ENCODE measurements around the gene SARDH.
"Not testable (repeated sequence)": the region's sequence is repeated elsewhere in the genome, so short reads cannot be mapped to it uniquely, and the experiment has no call there.

The SARDH gene

GRCh38 chr9:133775951-133776905 lies 38.1 kb upstream of the SARDH start:
- no peak for DNase-seq

- no peak for DNase-seq
Measured at GRCh38 chr9:133775291-133775690, 37.1 kb upstream of the SARDH start.

- no peak for DNase-seq
Measured at GRCh38 chr9:133774799-133775198, 36.6 kb upstream of the SARDH start.

GRCh38 chr9:133773889-133774655 lies 35.9 kb upstream of the SARDH start:
- DNase-seq: no peak

- DNase-seq: no peak
Measured at GRCh38 chr9:133772581-133772980, 34.4 kb upstream of the SARDH start.

GRCh38 chr9:133771486-133772482 lies 33.6 kb upstream of the SARDH start:
- no peak for DNase-seq

GRCh38 chr9:133770076-133770777 lies 32.1 kb upstream of the SARDH start:
- DNase-seq: no peak

- no peak for DNase-seq
Measured at GRCh38 chr9:133769511-133770075, 31.4 kb upstream of the SARDH start.

GRCh38 chr9:133768859-133769510 lies 30.8 kb upstream of the SARDH start:
- no peak for DNase-seq

- no peak for DNase-seq
Measured at GRCh38 chr9:133768371-133768858, 30.3 kb upstream of the SARDH start.

- no peak for DNase-seq
Measured at GRCh38 chr9:133767625-133768024, 29.5 kb upstream of the SARDH start.

GRCh38 chr9:133767008-133767407 lies 28.9 kb upstream of the SARDH start:
- DNase-seq: no peak

GRCh38 chr9:133766234-133766633 lies 28.1 kb upstream of the SARDH start:
- DNase-seq: not testable (repeated sequence)

- no peak for DNase-seq
Measured at GRCh38 chr9:133763272-133764183, 25.4 kb upstream of the SARDH start.

- DNase-seq: no peak
Measured at GRCh38 chr9:133762488-133763271, 24.5 kb upstream of the SARDH start.

- DNase-seq: no peak
Measured at GRCh38 chr9:133761641-133762248, 23.6 kb upstream of the SARDH start.

- DNase-seq: no peak
Measured at GRCh38 chr9:133760713-133761290, 22.6 kb upstream of the SARDH start.

- DNase-seq: no peak
Measured at GRCh38 chr9:133759946-133760345, 21.8 kb upstream of the SARDH start.

Measured in activated naive CD4-positive, alpha-beta T cell (primary cell).